ENCODE data around the gene DAB2IP. TPM values are rescaled to one million over a fixed set of nuclear protein-coding genes. Genes with fewer than 3 reads are reported as not detected.

The DAB2IP gene
- total and polyA plus RNA-seq, 4 donors: 2.3 to 13.1 (median 5.4) TPM

DNA sequence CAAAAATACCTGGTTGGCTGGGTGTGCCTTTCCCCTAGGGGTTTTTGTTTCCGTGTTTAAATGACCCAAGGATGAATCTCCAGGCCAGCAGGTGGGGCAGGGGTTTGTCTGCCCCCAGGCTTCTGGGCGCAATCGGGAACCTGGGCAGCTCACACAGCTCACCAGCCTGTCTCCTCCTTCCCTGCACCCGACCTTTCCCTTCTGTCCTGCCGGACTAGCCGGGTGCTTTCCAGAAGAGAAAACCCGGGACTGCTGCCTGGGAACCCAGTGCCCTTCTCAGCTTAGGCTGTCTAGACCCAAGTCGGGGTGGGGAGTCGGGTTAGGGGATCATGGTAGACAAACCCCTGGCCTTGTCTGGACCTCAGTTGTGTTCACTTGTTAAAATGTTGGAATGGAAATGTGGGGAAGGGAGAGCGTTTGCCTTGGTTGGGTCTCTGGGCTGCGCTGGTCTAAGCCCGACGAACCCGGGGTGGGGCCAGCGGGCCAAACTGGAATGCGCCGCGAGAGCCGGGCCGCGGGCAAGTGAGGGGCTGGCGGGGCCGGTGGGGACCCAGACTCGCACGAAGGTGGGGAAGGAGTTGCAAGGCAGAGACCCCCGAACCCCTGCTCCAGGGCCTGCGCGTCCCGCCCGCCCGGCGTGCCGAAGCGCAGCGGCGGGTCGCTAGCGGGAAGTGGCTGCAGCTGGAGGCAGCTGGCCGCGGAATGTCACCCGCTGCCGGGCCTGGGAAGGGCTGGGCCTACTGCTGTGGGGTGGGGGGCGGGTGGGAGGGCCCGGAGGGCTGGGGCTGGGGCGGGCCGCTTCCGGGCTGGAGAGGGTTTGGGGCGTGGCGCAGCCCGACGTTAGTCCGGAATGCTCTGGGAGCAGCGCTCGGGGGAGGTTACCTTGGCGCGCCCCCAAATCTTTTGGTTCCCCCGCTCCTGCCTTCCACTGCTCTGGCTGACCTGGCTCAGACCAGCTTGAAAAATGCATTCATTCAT, 84.6 kb downstream of the DAB2IP start:
- no peaks in the 10 kb centered on the region for H3K9me3 ChIP-seq (ENCODE audit: control insufficient read depth in 4 of 4, low read length in 3 of 4)
- peak; percentile 66 for DNase-seq (ENCODE audit: low spot score)
- H3K4me1 ChIP-seq (ENCODE audit: control insufficient read depth in 4 of 4, insufficient read depth in 4 of 4, low read length in 3 of 4): peaks cover 0 to 24% (median 11%) of the 10 kb centered on the region in 4 donors
- no peaks in the 10 kb centered on the region for H3K36me3 ChIP-seq (ENCODE audit: control insufficient read depth in 4 of 4, insufficient read depth in 3 of 4, low read depth in 1 of 4, low read length in 3 of 4)
- H3K27me3 ChIP-seq (ENCODE audit: control insufficient read depth in 4 of 4, insufficient read depth in 4 of 4, low read length in 3 of 4): no peaks in the 10 kb centered on the region
- 35% methylated on average over 57 of the region's 57 CpGs for WGBS
- TF ChIP-seq YY1 (IDR thresholded peaks at IDR 0.05) (no peak), SP1 (IDR thresholded peaks at IDR 0.05) (no peak), EGR1 (IDR thresholded peaks at IDR 0.05; ENCODE audit: low read depth in 2 of 2) (no peak), RXRA (IDR thresholded peaks at IDR 0.05) (no peak), FOXA2 (IDR thresholded peaks at IDR 0.05) (no peak), GABPA (IDR thresholded peaks at IDR 0.05 in 1 of 2, conservative IDR thresholded peaks at IDR 0.05 in 1 of 2) (no peak), RAD21 (IDR thresholded peaks at IDR 0.05) (no peak), HNF4G (IDR thresholded peaks at IDR 0.05) (no peak), TAF1 (conservative IDR thresholded peaks at IDR 0.05) (no peak), FOXA1 (IDR thresholded peaks at IDR 0.05) (no peak), JUND (IDR thresholded peaks at IDR 0.05) (no peak), NR2F2 (IDR thresholded peaks at IDR 0.05) (no peak)
- TF ChIP-seq, protein P1, sequence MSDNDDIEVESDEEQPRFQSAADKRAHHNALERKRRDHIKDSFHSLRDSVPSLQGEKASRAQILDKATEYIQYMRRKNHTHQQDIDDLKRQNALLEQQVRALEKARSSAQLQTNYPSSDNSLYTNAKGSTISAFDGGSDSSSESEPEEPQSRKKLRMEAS (IDR thresholded peaks at IDR 0.05): no peak
- TF ChIP-seq, protein P2, sequence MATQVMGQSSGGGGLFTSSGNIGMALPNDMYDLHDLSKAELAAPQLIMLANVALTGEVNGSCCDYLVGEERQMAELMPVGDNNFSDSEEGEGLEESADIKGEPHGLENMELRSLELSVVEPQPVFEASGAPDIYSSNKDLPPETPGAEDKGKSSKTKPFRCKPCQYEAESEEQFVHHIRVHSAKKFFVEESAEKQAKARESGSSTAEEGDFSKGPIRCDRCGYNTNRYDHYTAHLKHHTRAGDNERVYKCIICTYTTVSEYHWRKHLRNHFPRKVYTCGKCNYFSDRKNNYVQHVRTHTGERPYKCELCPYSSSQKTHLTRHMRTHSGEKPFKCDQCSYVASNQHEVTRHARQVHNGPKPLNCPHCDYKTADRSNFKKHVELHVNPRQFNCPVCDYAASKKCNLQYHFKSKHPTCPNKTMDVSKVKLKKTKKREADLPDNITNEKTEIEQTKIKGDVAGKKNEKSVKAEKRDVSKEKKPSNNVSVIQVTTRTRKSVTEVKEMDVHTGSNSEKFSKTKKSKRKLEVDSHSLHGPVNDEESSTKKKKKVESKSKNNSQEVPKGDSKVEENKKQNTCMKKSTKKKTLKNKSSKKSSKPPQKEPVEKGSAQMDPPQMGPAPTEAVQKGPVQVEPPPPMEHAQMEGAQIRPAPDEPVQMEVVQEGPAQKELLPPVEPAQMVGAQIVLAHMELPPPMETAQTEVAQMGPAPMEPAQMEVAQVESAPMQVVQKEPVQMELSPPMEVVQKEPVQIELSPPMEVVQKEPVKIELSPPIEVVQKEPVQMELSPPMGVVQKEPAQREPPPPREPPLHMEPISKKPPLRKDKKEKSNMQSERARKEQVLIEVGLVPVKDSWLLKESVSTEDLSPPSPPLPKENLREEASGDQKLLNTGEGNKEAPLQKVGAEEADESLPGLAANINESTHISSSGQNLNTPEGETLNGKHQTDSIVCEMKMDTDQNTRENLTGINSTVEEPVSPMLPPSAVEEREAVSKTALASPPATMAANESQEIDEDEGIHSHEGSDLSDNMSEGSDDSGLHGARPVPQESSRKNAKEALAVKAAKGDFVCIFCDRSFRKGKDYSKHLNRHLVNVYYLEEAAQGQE (IDR thresholded peaks at IDR 0.05): no peak
- TF ChIP-seq, protein P3, sequence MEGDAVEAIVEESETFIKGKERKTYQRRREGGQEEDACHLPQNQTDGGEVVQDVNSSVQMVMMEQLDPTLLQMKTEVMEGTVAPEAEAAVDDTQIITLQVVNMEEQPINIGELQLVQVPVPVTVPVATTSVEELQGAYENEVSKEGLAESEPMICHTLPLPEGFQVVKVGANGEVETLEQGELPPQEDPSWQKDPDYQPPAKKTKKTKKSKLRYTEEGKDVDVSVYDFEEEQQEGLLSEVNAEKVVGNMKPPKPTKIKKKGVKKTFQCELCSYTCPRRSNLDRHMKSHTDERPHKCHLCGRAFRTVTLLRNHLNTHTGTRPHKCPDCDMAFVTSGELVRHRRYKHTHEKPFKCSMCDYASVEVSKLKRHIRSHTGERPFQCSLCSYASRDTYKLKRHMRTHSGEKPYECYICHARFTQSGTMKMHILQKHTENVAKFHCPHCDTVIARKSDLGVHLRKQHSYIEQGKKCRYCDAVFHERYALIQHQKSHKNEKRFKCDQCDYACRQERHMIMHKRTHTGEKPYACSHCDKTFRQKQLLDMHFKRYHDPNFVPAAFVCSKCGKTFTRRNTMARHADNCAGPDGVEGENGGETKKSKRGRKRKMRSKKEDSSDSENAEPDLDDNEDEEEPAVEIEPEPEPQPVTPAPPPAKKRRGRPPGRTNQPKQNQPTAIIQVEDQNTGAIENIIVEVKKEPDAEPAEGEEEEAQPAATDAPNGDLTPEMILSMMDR (IDR thresholded peaks at IDR 0.05; ENCODE audit: low read depth, low read length, missing input control): no peak
- TF ChIP-seq, protein P4, sequence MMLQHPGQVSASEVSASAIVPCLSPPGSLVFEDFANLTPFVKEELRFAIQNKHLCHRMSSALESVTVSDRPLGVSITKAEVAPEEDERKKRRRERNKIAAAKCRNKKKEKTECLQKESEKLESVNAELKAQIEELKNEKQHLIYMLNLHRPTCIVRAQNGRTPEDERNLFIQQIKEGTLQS (IDR thresholded peaks at IDR 0.05): no peak
- H3K9ac ChIP-seq (ENCODE audit: low read depth in 1 of 2, low read length in 2 of 2): no peak overlapping the region
- peak overlapping the region in 1 of 2 donors; percentile 68 for H3K27ac ChIP-seq (ENCODE audit: low read depth in 1 of 2, low read length in 2 of 2)
- H3K4me3 ChIP-seq (ENCODE audit: low read depth in 1 of 3, low read length in 3 of 3): peak overlapping the region in 1 of 3 donors; percentile 24

DNA sequence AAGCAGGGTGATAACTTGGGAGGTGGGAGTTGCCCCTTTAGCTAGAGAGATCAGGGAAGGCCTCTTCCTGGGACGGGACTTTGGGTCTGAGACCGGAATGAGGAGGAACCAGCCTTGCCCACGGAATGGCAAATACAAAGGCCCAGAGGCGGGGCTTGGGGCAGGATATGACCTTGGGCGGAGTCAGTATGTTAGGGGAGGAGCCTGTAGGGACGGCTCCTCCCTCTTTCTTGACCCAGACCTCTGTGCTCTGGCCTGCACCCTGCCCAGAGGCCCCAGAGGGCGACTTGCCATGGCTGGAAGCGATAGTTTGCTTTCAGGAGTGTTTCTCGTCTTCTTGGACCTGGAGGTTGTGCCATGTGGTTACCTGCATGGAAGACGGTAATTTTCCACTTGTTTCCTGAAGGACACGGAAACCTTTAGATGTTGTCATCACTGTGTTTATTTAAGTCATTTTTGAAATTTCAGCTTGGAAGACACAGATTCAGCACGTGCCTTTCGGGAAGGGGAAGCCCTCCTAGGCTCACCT, 85.6 kb downstream of the DAB2IP start:
- Histone ChIP-seq H3K4me3 (ENCODE audit: low read depth in 1 of 3, low read length in 3 of 3) (no peak overlapping the region), H3K27me3 (ENCODE audit: control insufficient read depth in 4 of 4, insufficient read depth in 4 of 4, low read length in 3 of 4) (no peaks in the 10 kb centered on the region), H3K9me3 (ENCODE audit: control insufficient read depth in 4 of 4, low read length in 3 of 4) (no peaks in the 10 kb centered on the region), H3K27ac (ENCODE audit: low read depth in 1 of 2, low read length in 2 of 2) (peak overlapping the region in 1 of 2 donors; percentile 14), H3K36me3 (ENCODE audit: control insufficient read depth in 4 of 4, insufficient read depth in 3 of 4, low read depth in 1 of 4, low read length in 3 of 4) (no peaks in the 10 kb centered on the region), H3K9ac (ENCODE audit: low read depth in 1 of 2, low read length in 2 of 2) (no peak overlapping the region), H3K4me1 (ENCODE audit: control insufficient read depth in 4 of 4, insufficient read depth in 4 of 4, low read length in 3 of 4) (peaks cover 0 to 24% (median 11%) of the 10 kb centered on the region in 4 donors)
- TF ChIP-seq RXRA (IDR thresholded peaks at IDR 0.05) (no peak), HNF4A (conservative IDR thresholded peaks at IDR 0.05) (no peak), FOXA1 (IDR thresholded peaks at IDR 0.05) (no peak), YY1 (IDR thresholded peaks at IDR 0.05) (no peak)
- TF ChIP-seq, protein P1 (IDR thresholded peaks at IDR 0.05): no peak
- DNase-seq (ENCODE audit: low spot score): peak; percentile 67
- WGBS: 71% methylated on average over 13 of the region's 13 CpGs

All from liver (tissue), 9 donors.